Measurements from ENCODE around the gene IL22RA2. TPM values are rescaled to one million over a fixed set of nuclear protein-coding genes. Genes with fewer than 3 reads are reported as not detected.

IL22RA2 gene
- total and polyA plus RNA-seq, 2 of the 13 experiments (the other 11 are each of a cell fraction or from before 2014, with no cell fraction given): not detected

DNA sequence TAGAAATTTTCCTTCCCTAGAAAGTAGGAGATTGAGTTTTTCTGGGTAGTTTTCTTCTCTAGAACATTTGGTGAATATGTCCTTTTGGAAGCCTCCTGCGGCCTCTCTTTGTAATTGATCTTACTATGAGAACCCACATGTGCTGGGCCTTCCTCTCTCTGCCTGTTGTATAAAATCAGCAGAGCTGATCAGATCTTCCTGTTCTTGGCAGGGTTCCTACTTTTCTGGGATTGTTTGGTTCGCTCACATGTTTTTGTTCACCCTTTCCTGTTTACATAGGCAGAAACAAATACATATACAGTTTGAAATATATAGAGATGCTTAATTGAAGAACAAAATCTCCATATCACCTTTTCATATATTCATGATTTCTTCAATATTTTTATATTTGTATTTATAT lies 57.8 kb downstream of the IL22RA2 start:
- Histone ChIP-seq H3K4me2 (ENCODE audit: low read depth, low read length) (no peak overlapping the region), H2AFZ (ENCODE audit: low read length) (no peak overlapping the region), H3K36me3 (replicated peaks in 1 of 2; ENCODE audit: control insufficient read depth in 1 of 2, insufficient read depth in 2 of 2, low read length in 2 of 2) (no peaks in the 10 kb centered on the region), H3K4me3 (replicated peaks in 1 of 3; ENCODE audit: insufficient read depth in 1 of 3, low read depth in 2 of 3, low read length in 3 of 3) (no peak overlapping the region), H3K9me3 (ENCODE audit: low read length) (peaks cover 14% of the 10 kb centered on the region), H3K27me3 (ENCODE audit: control insufficient read depth in 1 of 2, insufficient read depth in 2 of 2, low read length in 2 of 2) (no peaks in the 10 kb centered on the region; a peak in 1 of 5 replicates), H3K4me1 (ENCODE audit: insufficient read depth, low read length) (no peaks in the 10 kb centered on the region), H3K79me2 (ENCODE audit: insufficient read depth, low read length) (no peaks in the 10 kb centered on the region), H3K27ac (ENCODE audit: extremely low read length, insufficient read depth, low read length) (no peak overlapping the region), H3K9ac (ENCODE audit: insufficient read depth, low read depth, low read length) (no peak overlapping the region), H4K20me1 (ENCODE audit: insufficient read depth, low read length) (no peaks in the 10 kb centered on the region)
- POLR2A ChIA-PET: no interaction called here
- FAIRE-seq: no peak
- no peak for ATAC-seq
- no peak for DNase-seq (ENCODE audit: low spot score)
- CTCF ChIA-PET (ENCODE audit: low intra/inter-chr PET ratio, low total read pairs): no interaction called here
- intact Hi-C loops (cut with micrococcal nuclease; ENCODE audit: unreplicated experiment) (no loop called here), in situ Hi-C loops (cut with HindIII; ENCODE audit: extremely low pct_ligation_motif_present, low pct_unique_long_range_greater_than_20kb) (no loop called here)
- no TSS peak for BruUV-seq (replicated peaks)
- 70% methylated on average over 2 of the region's 2 CpGs for WGBS (ENCODE audit: low lambda C conversion rate)
- TF ChIP-seq HDAC2 (CRISPR knock-in tag; IDR thresholded peaks at IDR 0.05): no peak
- no peak for TF ChIP-seq MBNL3 (CRISPR knock-in tag; conservative IDR thresholded peaks at IDR 0.05)
- TF ChIP-seq ZMYM2 (CRISPR knock-in tag; IDR thresholded peaks at IDR 0.05): no peak
- TF ChIP-seq CHD2 (IDR thresholded peaks at IDR 0.05; ENCODE audit: low read depth, low read length): no peak
- TF ChIP-seq, protein P1, sequence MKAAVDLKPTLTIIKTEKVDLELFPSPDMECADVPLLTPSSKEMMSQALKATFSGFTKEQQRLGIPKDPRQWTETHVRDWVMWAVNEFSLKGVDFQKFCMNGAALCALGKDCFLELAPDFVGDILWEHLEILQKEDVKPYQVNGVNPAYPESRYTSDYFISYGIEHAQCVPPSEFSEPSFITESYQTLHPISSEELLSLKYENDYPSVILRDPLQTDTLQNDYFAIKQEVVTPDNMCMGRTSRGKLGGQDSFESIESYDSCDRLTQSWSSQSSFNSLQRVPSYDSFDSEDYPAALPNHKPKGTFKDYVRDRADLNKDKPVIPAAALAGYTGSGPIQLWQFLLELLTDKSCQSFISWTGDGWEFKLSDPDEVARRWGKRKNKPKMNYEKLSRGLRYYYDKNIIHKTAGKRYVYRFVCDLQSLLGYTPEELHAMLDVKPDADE (CRISPR knock-in tag; IDR thresholded peaks at IDR 0.05): no peak
- TF ChIP-seq TFAP4 (IDR thresholded peaks at IDR 0.05; ENCODE audit: borderline replicate concordance, low read depth): no peak
- TF ChIP-seq SIN3B (IDR thresholded peaks at IDR 0.05; ENCODE audit: low read length): no peak
- TF ChIP-seq ZNF782 (CRISPR knock-in tag; IDR thresholded peaks at IDR 0.05; ENCODE audit: borderline replicate concordance): no peak
- no peak for TF ChIP-seq PRDM15 (CRISPR knock-in tag; IDR thresholded peaks at IDR 0.05)
- TF ChIP-seq ZFP91 (CRISPR knock-in tag; IDR thresholded peaks at IDR 0.05; ENCODE audit: borderline replicate concordance): no peak
- TF ChIP-seq, protein P2, sequence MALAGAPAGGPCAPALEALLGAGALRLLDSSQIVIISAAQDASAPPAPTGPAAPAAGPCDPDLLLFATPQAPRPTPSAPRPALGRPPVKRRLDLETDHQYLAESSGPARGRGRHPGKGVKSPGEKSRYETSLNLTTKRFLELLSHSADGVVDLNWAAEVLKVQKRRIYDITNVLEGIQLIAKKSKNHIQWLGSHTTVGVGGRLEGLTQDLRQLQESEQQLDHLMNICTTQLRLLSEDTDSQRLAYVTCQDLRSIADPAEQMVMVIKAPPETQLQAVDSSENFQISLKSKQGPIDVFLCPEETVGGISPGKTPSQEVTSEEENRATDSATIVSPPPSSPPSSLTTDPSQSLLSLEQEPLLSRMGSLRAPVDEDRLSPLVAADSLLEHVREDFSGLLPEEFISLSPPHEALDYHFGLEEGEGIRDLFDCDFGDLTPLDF (CRISPR knock-in tag; IDR thresholded peaks at IDR 0.05): no peak
- TF ChIP-seq, protein P3, sequence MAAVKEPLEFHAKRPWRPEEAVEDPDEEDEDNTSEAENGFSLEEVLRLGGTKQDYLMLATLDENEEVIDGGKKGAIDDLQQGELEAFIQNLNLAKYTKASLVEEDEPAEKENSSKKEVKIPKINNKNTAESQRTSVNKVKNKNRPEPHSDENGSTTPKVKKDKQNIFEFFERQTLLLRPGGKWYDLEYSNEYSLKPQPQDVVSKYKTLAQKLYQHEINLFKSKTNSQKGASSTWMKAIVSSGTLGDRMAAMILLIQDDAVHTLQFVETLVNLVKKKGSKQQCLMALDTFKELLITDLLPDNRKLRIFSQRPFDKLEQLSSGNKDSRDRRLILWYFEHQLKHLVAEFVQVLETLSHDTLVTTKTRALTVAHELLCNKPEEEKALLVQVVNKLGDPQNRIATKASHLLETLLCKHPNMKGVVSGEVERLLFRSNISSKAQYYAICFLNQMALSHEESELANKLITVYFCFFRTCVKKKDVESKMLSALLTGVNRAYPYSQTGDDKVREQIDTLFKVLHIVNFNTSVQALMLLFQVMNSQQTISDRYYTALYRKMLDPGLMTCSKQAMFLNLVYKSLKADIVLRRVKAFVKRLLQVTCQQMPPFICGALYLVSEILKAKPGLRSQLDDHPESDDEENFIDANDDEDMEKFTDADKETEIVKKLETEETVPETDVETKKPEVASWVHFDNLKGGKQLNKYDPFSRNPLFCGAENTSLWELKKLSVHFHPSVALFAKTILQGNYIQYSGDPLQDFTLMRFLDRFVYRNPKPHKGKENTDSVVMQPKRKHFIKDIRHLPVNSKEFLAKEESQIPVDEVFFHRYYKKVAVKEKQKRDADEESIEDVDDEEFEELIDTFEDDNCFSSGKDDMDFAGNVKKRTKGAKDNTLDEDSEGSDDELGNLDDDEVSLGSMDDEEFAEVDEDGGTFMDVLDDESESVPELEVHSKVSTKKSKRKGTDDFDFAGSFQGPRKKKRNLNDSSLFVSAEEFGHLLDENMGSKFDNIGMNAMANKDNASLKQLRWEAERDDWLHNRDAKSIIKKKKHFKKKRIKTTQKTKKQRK (IDR thresholded peaks at IDR 0.05; ENCODE audit: low read length): no peak
- no peak for TF ChIP-seq ZNF430 (CRISPR knock-in tag; IDR thresholded peaks at IDR 0.05)

All from HepG2 (cell line).